ENCODE measurements around the gene HELB.
"Not testable (repeated sequence)": the region's sequence is repeated elsewhere in the genome, so short reads cannot be mapped to it uniquely, and the experiment has no call there.

The HELB gene

DNA sequence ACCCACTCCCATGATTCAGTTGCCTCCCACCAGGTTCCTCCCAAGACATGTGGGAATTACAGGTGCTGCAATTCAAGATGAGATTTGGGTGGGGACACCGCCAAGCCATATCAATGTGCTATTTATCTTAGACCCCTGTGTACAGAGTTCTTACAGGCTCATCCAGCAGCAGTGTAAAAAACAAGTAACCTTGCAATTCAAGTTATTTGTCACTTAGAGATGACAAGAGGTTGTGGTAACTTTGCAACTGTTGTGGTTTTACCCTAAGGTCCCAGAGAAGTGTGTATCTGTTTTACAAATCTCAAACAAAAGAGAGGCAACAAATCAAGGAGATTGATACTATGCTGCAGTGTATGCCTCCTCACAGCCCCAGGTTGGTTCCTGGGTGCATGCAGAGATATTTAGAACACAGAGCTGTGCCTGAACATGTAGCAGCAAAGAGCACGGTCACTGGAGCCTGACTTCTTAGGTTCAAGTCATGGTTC, 11.5 kb upstream of the HELB start:
- DNase-seq, result no peak
- Mint-ChIP-seq H3K4me3 (no peak overlapping the region), H3K27me3 (ENCODE audit: low read depth, poor library complexity) (peaks cover 18% of the 10 kb centered on the region), H3K9me3 (peaks cover 9% of the 10 kb centered on the region), H3K4me1 (no peaks in the 10 kb centered on the region), H3K36me3 (ENCODE audit: low read depth) (no peaks in the 10 kb centered on the region), H3K27ac (no peak overlapping the region)
- TF ChIP-seq, protein P1, sequence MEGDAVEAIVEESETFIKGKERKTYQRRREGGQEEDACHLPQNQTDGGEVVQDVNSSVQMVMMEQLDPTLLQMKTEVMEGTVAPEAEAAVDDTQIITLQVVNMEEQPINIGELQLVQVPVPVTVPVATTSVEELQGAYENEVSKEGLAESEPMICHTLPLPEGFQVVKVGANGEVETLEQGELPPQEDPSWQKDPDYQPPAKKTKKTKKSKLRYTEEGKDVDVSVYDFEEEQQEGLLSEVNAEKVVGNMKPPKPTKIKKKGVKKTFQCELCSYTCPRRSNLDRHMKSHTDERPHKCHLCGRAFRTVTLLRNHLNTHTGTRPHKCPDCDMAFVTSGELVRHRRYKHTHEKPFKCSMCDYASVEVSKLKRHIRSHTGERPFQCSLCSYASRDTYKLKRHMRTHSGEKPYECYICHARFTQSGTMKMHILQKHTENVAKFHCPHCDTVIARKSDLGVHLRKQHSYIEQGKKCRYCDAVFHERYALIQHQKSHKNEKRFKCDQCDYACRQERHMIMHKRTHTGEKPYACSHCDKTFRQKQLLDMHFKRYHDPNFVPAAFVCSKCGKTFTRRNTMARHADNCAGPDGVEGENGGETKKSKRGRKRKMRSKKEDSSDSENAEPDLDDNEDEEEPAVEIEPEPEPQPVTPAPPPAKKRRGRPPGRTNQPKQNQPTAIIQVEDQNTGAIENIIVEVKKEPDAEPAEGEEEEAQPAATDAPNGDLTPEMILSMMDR (IDR thresholded peaks at IDR 0.05), result no peak

DNA sequence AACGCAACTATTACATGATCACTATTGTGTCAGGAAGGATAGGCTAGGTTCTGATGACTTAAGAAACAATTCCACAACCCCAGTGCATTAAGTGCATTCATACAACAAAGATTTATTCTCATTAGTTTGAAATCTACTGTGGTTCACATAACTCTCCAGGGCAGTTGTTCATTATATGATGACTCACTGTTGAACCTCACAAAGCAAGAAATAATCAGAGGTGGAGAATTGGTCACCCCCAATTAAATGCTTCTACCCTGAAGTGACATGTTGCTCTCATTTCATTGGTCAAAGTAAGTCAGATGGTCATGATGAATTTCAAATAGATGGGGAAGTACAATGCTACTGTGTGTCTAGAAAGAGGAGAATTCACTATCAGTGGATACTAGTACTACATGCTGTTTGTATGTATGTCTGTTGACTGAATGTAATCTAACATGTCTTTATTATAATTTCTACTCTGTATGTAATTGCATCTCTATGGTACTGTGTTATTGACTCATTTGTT, 6.1 kb upstream of the HELB start:
- Mint-ChIP-seq H3K4me1 (no peaks in the 10 kb centered on the region), H3K4me3 (no peak overlapping the region), H3K9me3 (peaks cover 7% of the 10 kb centered on the region), H3K27me3 (ENCODE audit: low read depth, poor library complexity) (peaks cover 50% of the 10 kb centered on the region), H3K36me3 (ENCODE audit: low read depth) (no peaks in the 10 kb centered on the region), H3K27ac (no peak overlapping the region)
- DNase-seq, result no peak
- TF ChIP-seq, protein P1 (IDR thresholded peaks at IDR 0.05), result no peak

DNA sequence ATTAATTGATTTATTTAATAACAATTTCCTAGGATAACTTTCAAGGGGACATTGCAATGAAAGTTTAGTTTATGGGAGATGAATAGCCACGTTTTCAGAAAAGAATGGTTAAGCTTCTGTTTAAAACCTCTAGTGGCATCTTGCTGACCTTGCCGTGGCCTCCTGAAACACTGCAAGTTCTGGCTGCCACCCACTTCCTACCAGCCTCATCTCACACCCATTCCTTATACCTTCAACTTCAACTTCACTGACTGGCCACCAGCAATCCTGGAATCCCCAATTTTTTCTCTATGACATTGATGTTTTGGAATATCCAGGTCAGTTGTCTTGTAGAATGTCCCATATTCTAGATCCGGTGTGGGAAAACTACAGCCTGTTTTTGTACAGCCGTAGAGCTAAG, 5.2 kb upstream of the HELB start:
- Mint-ChIP-seq H3K27me3 (ENCODE audit: low read depth, poor library complexity) (peaks cover 54% of the 10 kb centered on the region), H3K27ac (no peak overlapping the region), H3K9me3 (peaks cover 6% of the 10 kb centered on the region), H3K4me3 (no peak overlapping the region), H3K36me3 (ENCODE audit: low read depth) (no peaks in the 10 kb centered on the region), H3K4me1 (peaks cover 5% of the 10 kb centered on the region)
- no peak for DNase-seq
- TF ChIP-seq, protein P1 (IDR thresholded peaks at IDR 0.05), result no peak

DNA sequence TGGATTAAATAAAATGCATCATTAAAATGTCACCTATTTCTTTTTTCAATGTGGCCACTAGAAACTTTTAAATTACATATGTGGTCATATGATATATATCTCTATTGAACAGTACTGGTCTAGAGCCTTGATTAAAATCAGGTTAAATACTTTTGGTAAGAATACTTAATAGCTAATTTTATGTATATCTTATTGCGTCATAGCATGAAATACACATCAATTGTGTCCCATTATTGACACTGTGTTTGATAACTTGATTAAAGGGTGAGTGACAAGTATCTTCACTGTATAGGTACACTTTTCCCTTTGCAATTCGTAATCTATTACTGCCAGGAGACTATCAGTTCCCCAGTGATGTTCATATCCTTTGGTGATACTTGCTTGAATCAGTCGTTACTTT, 4.4 kb upstream of the HELB start:
- Mint-ChIP-seq H3K27ac (no peak overlapping the region), H3K4me1 (peaks cover 13% of the 10 kb centered on the region), H3K27me3 (ENCODE audit: low read depth, poor library complexity) (peaks cover 55% of the 10 kb centered on the region), H3K36me3 (ENCODE audit: low read depth) (no peaks in the 10 kb centered on the region), H3K4me3 (no peak overlapping the region), H3K9me3 (peaks cover 6% of the 10 kb centered on the region)
- DNase-seq, result no peak
- TF ChIP-seq, protein P1 (IDR thresholded peaks at IDR 0.05), result no peak

DNA sequence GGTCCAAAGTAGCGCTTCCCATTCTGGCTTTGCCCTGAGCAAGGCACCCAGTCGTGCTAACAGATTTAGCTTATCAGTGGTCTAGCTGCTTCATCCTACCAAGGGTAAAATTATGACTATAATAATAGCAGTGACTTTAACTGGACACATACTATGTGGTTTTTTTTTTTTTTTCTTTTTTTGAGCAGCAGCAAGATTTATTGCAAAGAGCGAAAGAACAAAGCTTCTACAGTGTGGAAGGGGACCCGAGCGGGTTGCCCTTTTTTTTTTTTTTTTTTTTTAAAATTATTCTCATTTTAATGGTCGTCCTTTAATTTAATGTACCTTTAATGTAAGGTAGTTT, 505 bp downstream of the HELB start:
- Mint-ChIP-seq H3K9me3 (no peaks in the 10 kb centered on the region), H3K4me3 (peak overlapping the region; percentile 98), H3K27ac (peak overlapping the region; percentile 86), H3K36me3 (ENCODE audit: low read depth) (peaks cover 4% of the 10 kb centered on the region), H3K4me1 (peaks cover 33% of the 10 kb centered on the region), H3K27me3 (ENCODE audit: low read depth, poor library complexity) (peaks cover 36% of the 10 kb centered on the region)
- TF ChIP-seq, protein P1 (IDR thresholded peaks at IDR 0.05), result no peak
- no peak for DNase-seq

DNA sequence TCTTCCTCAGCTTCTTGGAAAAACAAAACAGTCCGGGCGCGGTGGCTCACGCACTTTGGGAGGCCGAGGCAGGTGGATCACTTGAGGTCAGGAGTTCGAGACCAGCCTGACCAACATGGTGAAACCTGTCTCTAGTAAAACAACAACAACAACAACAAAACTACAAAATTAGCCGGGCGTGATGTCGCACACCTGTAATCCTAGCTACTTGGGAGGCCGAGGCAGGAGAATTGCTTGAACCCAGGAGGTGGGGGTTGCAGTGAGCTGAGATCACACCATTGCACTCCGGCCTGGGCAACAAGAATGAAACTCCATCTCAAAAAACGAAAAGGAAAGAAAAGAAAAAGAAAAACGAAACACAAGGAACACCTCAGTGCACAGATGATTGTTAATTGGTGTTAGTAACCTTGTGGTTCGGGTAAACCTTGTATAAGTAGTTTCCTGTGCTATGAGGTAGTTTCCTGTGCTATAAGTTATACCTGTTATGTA, 1.1 kb downstream of the HELB start:
- not testable (repeated sequence) for H3K36me3 Mint-ChIP-seq (ENCODE audit: low read depth); DNase-seq; H3K27ac Mint-ChIP-seq; H3K9me3 Mint-ChIP-seq
- Mint-ChIP-seq H3K4me3 (peak overlapping the region; percentile 98), H3K4me1 (peaks cover 33% of the 10 kb centered on the region), H3K27me3 (ENCODE audit: low read depth, poor library complexity) (peaks cover 36% of the 10 kb centered on the region)

All from nephron progenitor cell (in vitro differentiated cells).